GM19099 (cell line): ENCODE results near the gene ADGRV1.

Experiments
- POLR2A ChIP-seq: IDR thresholded peaks from 3 replicates; pipeline ENCODE4 v1.6.1; 2011; ENCODE audit warnings: low read depth; ENCODE audit not compliant: insufficient read length; ENCODE audit errors: extremely low read depth

The ADGRV1 gene

DNA sequence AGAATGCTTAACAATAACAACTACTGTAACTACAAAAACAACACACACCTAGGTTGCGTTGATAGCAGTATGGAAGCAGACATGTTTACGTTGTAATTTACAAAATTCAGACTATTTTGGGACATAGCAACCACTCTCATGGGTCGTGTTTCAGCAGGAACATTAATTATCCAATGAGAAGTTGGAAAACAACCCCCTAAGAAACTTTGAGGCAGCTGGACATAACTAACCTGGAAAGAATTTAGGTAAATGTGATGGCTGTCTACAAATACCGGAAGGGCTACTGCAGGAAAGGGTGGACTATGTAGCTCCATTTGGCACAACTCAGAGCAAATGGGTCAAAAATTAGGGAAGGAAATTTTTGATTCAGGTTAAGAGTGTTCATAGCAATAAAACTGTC, 409.3 kb downstream of the ADGRV1 start:
- no peak for TF ChIP-seq POLR2A

DNA sequence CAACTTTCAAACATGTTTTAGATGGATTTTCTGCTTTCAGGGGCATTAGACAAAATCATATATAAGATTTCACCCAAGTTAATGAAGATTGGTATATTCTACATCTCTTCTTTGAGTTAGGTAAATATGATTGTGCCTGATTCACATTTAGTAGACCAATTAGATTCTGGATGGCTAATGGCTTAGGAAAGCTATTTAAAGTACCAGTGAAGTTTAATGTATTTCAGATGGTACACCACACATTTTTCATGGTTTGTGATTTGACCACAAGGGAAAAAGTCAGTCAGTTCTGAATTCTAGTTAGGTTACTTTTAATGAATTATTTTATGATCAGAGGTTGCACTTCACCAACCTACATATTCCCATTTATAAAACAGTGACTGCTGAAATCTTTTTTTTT, 409.7 kb downstream of the ADGRV1 start:
- no peak for TF ChIP-seq POLR2A

DNA sequence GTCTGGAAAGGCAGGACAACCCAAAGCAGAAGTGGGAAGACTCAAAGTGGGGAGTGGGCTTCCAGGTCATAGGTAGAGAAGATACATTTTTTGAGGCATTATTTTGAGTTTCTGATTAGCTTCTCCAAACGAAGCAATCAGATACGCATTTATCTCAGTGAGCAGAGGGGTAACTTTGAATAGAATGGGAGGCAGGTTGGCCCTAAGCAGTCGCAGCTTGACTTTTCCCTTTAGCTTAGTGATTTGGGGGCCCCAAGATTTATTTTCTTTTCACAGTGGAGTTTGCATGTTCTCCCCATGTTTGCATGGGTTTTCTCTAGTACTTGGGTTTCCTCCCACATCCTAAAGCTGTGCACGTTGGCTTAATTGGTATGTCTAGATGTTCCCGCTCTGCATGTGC, 422.6 kb downstream of the ADGRV1 start:
- TF ChIP-seq POLR2A = no peak

DNA sequence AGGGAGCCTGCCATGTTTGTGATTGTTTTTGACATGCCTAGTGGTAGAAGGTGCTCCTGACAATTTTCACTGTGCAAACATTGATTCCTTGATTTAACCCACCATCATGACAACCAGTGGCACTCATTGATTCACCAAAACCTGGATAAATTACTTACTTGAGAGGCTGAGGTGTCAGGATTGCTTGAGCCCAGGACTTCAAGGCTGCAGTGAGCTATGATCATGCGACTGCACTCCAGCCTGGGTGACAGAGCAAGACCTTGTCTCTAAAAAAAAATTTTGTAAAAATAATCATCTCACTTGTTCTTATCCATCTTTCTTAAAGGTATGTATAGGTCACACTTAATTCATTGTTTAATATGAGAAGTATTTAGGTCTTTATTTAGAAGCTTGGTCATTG, 423.2 kb downstream of the ADGRV1 start:
- no peak for TF ChIP-seq POLR2A

DNA sequence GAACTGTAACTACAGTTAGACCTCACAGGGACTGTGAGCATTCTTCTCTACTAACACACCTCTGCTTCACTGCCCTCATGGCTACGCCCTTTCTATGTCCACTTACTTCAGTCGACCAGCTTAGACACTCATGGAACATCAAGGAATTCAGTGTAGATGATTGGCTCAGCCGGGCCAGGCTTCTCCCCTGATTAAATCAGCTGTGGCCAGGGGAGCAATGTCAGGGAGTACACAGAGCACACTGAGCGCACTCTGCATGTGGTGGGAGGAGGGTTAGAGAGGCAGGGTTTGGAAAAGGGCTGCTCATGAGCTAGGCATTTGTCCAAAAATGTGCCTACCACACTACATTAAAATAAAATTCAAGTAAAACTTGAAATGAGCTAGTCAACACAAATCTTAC, 424.0 kb downstream of the ADGRV1 start:
- TF ChIP-seq POLR2A = no peak

DNA sequence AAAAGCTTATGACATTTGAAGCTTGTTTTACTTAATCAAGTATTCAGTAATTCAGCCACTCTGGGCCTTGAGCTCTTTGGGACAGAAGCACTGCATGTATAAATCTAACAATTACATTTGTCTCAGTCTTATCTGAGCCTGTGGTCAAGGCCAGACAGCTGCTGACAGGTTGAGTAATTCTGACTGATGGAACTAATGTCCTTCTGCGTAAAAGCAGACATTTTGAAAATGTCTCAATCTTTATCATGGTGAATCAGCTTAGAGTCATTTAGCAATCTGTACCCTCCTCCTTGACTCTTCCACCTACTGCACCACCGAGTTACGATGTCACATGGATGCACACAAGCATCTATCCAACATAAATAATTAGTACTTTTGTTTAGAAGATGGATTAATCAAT, 424.6 kb downstream of the ADGRV1 start:
- TF ChIP-seq POLR2A = no peak

DNA sequence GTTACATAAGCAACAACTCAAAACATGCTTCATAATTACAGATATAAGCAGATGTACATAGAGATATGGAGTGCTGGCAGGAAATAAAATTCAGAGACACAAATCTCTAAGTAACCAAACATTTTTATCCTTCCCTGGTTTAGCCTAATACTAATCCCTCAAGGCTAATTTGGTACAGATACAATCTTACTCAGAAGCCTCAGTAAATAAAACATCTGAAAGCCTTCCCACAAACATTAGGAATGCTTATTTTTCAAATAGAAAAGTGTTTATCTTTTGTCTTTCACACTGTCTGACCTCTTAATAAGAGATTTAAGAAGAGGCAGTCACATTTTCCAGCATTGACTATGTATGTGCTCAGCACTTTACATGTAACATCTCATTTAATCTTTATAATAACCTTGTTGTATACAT, 425.1 kb downstream of the ADGRV1 start:
- no peak for TF ChIP-seq POLR2A

DNA sequence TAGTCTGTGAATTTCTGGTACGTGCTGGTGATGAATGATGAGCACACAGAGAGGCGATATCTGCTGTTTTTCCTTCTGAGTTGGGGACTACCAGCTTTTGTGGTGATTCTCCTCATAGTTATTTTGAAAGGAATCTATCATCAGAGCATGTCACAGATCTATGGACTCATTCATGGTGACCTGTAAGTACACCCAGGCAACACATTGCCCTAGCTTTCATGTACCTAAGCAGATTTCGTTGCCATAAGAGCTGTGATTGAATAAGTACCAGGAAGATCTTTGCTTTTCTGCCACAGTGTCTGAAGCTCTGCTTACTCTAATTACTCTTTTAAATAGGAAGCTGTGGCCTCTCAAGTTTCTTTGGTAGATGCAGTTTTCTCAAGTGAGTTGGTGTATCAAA, 426.7 kb downstream of the ADGRV1 start:
- no peak for TF ChIP-seq POLR2A

DNA sequence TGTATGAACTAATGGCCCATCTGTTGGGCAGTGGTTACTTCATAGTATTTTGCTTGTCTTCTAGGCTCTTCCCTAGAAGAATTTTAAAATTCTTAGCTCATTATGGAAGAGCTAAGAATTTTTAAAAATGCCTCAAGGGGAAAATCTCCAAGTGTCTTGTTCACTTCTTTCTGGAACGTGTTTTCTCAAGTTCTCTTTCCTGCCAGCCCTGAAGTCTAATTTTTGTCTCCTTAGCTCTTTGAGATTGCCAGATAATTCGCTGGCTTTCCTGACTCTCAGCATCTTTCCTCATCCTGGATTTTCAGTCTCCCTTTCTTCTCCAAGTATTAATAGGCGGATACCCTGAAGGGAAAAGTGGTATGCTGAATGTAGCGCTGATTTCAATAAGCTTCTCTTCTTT, 429.1 kb downstream of the ADGRV1 start:
- TF ChIP-seq POLR2A = no peak

DNA sequence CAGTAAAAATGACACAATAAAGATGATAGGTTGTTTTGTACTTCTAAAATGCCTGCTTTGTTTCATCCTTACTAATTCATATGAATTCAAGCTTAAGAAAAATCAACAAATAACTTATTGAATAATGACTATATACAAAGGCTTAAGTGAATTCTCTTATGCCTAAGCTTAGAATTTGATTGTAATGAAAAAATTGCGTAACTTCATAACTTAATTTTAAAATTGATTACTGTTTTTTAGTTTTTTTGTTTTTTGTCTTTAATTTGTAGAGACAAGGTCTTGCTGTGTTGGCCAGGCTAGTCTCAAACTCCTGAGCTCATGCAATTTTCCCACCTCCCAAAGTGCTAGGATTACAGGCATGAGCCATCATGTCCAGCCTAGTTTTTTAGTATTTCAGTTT, 432.6 kb downstream of the ADGRV1 start:
- TF ChIP-seq POLR2A = no peak

DNA sequence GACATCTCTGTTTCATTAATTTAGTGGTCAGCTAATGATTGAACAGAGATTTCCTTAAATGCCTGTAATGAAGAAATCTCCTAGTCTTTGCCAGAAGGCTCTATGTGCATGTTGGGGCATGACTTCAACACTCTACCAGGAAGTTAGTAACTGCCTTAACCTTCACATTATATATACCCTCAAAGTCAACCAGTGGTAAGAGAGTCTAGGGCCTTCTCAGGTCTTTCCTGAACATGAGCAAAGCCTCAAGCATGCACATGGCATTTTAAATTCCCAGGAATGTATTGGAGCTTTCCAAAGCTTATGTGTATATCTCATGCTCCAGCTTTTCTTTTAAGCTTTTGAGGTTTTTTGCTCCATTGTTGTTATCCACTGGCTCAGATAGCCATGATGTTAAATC, 436.2 kb downstream of the ADGRV1 start:
- no peak for TF ChIP-seq POLR2A

DNA sequence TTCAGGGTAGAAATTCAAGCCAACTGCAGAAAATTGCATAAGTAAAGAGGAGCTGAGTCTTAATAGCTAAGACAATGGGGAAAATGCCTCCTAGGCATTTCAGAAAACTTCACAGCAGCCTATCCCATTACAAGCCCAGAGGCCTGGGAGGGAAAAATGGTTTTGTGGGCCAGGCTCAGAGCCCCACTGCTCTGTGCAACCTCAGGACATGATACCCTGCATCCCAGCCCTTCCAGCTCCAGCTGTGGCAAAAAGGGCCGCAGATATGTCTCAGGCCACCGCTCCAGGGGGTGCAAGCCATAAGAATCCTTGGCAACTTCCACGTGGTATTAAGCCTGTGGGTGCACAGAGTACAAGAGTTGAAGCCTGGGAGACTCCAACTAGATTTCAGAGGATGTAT, 437.5 kb downstream of the ADGRV1 start:
- no peak for TF ChIP-seq POLR2A

DNA sequence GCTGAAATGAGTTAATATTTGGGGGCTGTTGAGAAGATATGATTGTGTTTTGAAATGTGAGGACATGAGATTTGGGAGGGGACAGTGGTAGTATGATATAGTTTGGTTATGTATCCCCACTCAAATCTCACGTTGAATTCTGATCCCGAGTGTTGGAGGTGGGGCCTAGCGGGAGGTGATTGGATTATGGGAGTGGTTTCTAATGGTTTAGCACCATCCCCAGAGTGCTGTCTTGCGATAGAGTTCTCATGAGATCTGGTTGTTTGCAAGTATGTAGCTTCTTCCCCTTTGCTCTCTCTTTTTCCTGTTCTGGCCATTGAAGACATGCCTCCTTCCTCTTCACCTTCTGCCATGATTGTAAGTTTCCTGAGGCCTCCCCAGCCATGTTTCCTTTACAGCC, 438.5 kb downstream of the ADGRV1 start:
- no peak for TF ChIP-seq POLR2A

DNA sequence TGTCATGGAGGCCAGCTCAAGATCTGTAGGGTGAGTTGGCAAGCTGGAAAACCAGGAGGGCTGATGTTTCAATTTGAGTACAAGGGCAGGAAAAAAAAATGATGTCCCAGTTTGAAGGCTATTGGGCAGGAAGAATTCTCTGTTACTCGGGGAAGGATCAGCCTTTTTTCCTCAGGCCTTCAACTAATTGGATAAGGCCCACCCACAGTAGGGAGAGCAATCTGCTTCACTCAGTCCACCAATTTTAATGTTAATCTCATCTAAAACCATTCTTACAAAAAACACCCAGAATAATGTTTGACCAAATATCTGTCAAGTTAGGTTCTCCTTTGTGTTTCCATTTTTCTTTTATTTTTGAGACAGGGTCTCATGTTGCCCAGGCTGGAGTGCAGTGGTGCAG, 442.1 kb downstream of the ADGRV1 start:
- TF ChIP-seq POLR2A = no peak

DNA sequence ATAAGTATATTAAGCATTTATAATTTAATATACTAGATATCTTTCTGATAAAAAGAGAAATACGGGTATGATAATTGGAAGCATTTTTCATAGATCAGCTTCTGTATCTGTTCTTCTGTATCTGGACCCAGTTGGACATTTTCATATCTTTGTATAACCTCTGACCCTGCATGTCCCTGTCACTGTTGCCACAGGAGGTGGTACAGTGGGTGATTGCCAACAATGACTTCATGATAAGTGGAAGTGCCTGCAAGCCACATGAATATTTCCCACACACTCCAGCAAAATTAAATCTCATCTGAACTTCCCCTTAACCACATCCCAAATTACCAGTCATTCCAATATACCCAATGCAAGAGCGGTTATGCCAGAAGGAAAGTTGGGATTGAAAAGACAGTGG, 448.1 kb downstream of the ADGRV1 start:
- TF ChIP-seq POLR2A = no peak

DNA sequence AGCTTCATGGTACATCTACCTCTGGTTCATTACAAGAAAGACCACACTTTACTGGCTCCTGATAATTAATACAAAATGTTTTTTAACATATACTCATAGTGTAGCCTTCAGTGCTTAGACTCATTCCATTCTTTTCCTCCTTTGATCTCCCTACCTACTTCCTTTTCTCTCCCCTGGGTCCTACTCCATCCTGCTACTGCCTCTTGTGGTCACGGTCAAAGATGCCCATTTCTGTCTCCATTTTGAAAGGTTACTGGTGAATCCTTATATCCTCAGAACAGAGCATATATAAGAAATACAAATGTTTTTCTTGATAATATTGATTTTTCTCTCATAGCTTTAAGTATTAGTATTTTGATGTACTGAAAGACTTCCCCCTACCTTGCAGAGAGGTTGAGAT, 448.7 kb downstream of the ADGRV1 start:
- no peak for TF ChIP-seq POLR2A

DNA sequence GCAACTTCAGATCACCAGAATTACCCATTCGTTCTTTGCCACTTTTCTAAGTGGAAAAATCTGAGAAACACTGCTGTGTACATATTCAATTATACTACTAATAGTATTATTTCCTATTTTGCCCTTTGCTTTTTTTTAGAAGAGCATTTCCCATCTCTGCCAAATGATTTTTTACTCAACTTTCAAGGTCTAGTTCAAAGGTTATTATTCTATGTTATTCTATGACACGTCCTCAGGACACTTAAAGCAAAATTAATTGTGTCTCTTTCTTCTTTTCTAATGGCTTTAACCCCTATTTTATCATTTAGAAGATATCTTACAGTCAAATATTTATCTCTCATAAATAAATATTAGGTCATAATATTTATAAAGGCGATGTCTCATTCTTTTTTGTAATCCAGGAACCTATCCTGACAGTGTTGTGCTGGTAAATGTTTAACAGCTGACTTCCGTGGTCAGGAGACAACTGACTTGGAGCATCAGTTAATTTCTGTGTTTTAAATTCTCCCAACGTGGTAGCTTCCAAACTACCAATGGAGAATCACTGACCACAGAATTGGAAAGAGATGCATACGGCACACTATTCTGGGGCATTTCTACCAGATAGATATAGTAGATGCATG, 449.3 kb downstream of the ADGRV1 start:
- TF ChIP-seq POLR2A = no peak
